Cardiac muscle cell (in vitro differentiated cells and primary cell): Measurements from ENCODE around the gene CLASP1. TPM values are rescaled to one million over a fixed set of nuclear protein-coding genes. Genes with fewer than 3 reads are reported as not detected.

Source experiments
- DNase-seq, 2 donors: peaks; one replicate each; pipeline versions ENCODE4 v3.0.0 to v3.0.0-alpha.2; 2010 to 2017; ENCODE audit warnings: low read depth in 1 of 2, low spot score in 1 of 2
- H3K27ac ChIP-seq: fragments of 200-600 bp; sonication (generic); 2 replicates; pipeline ENCODE4 v1.5.1; 2016
- H3K27me3 ChIP-seq: fragments of 200-600 bp; sonication (generic); 2 replicates; pipeline ENCODE4 v1.6.0; 2016; ENCODE audit warnings: control low read depth
- H3K36me3 ChIP-seq: fragments of 200-600 bp; sonication (generic); 2 replicates; pipeline ENCODE4 v1.5.1; 2016; ENCODE audit warnings: control low read depth
- H3K4me1 ChIP-seq: fragments of 200-600 bp; sonication (generic); 2 replicates; pipeline ENCODE4 v1.8.1; 2017; ENCODE audit warnings: low read depth, mild to moderate bottlenecking, mixed run types
- H3K4me3 ChIP-seq: fragments of 200-600 bp; sonication (generic); 2 replicates; pipeline ENCODE4 v1.5.1; 2016; ENCODE audit warnings: mild to moderate bottlenecking
- H3K9me3 ChIP-seq: fragments of 200-600 bp; sonication (generic); 2 replicates; pipeline ENCODE4 v1.5.1; 2017; ENCODE audit warnings: low read depth, mild to moderate bottlenecking, control low read depth
- CTCF ChIP-seq: IDR thresholded peaks from 2 replicates; pipeline ENCODE4 v1.5.1; 2012; ENCODE audit warnings: low read depth, mild to moderate bottlenecking, low read length
- polyA plus RNA-seq: library from polyadenylated mRNA; unstranded; fragments of >200 nt; fragmentation: Nextera tagmentation; extraction: Ambion mirVana; gene quantifications from 2 replicates; pipeline ENCODE4 v1.2.1, GENCODE V29; 2016
- total RNA-seq: library from RNA; depleted of rRNA; stranded (reverse); fragments of >200 nt; gene quantifications from 2 replicates; pipeline ENCODE4 v1.2.3, GENCODE V29; 2016

The CLASP1 gene
- total and polyA plus RNA-seq, 2 experiments from 2014 or later: 24.8 to 53.0 TPM

DNA sequence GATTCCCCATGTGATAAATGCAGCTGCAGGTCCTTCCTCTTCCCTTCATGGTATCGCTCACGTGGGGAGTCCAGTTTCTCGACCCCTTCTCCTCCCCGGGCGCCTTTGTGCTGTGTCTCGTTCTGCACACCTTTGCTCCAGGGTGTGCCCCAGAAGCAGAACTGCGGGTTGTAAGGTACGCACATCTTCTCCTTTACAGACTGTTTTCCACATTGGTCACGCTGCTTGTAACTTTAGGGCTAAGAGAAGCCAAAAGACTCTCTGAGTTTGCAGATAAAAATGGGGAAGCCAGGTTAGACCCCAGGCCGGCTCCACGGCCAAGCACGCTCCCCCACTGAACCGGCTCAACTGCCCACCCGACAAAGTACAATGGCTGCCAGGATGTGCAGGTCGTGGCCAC, 318.3 kb downstream of the CLASP1 start:
- Histone ChIP-seq H3K27me3 (no peaks in the 10 kb centered on the region), H3K9me3 (no peaks in the 10 kb centered on the region), H3K36me3 (no peaks in the 10 kb centered on the region), H3K4me3 (no peak overlapping the region), H3K4me1 (no peaks in the 10 kb centered on the region), H3K27ac (no peak overlapping the region)
- no peak for DNase-seq
- no peak for TF ChIP-seq CTCF

GRCh38 chr2:121329786-121330185, 319.5 kb downstream of the CLASP1 start:
- no peaks in the 10 kb centered on the region for H3K27me3 ChIP-seq
- no peaks in the 10 kb centered on the region for H3K9me3 ChIP-seq
- no peaks in the 10 kb centered on the region for H3K4me1 ChIP-seq
- H3K36me3 ChIP-seq: no peaks in the 10 kb centered on the region
- DNase-seq: no peak
- TF ChIP-seq CTCF: no peak
- no peak overlapping the region for H3K27ac ChIP-seq
- no peak overlapping the region for H3K4me3 ChIP-seq

DNA sequence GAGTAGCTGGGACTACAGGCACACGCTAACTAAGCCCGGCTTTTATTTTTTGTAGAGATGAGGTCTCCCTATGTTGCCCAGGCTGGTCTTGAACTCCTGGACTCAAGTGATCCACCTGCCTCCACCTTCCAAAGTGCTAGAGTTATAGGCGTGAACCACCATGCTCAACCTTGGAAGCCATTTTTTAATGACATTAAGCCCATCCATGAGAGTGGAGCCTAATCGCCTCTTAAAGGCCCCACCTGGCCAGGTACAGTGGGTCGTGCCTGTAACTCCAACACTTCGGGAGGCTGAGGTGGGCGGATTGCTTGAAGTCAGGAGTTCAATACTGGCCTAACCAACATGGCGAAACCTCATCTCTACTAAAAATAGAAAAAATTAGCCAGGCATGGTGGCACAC, 322.6 kb downstream of the CLASP1 start:
- Histone ChIP-seq H3K4me1 (no peaks in the 10 kb centered on the region), H3K4me3 (no peak overlapping the region), H3K27ac (no peak overlapping the region), H3K27me3 (no peaks in the 10 kb centered on the region), H3K36me3 (no peaks in the 10 kb centered on the region), H3K9me3 (no peaks in the 10 kb centered on the region)
- no peak for TF ChIP-seq CTCF
- DNase-seq: no peak

GRCh38 chr2:121324601-121325000, 324.7 kb downstream of the CLASP1 start:
- Histone ChIP-seq H3K9me3 (no peaks in the 10 kb centered on the region), H3K4me1 (no peaks in the 10 kb centered on the region), H3K36me3 (no peaks in the 10 kb centered on the region), H3K27me3 (no peaks in the 10 kb centered on the region), H3K4me3 (no peak overlapping the region), H3K27ac (no peak overlapping the region)
- TF ChIP-seq CTCF: no peak
- DNase-seq: no peak

DNA sequence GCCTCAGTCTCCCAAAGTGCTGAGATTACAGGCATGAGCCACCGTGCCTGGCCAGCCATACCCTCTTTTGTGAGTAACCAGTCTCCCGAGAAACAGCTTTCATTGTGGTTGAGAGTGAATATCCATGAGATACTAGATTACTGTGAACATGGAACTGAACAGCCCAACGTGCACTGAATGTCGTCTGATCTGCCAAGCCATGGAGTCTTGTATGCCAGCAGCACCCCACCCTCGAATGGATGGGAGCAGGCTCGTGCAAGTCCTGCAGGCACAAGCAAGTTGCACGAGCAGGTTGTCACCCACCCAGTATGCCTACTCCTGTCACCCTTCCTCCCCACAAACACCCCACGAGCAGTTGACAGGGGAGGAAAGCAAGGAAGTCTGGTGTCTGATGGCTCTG, 327.8 kb downstream of the CLASP1 start:
- Histone ChIP-seq H3K4me1 (no peaks in the 10 kb centered on the region), H3K27me3 (no peaks in the 10 kb centered on the region), H3K27ac (no peak overlapping the region), H3K4me3 (no peak overlapping the region), H3K9me3 (no peaks in the 10 kb centered on the region), H3K36me3 (no peaks in the 10 kb centered on the region)
- no peak for DNase-seq
- no peak for TF ChIP-seq CTCF

GRCh38 chr2:121319941-121320340, 329.3 kb downstream of the CLASP1 start:
- H3K27ac ChIP-seq: no peak overlapping the region
- no peak for DNase-seq
- TF ChIP-seq CTCF: no peak
- no peak overlapping the region for H3K4me3 ChIP-seq
- no peaks in the 10 kb centered on the region for H3K4me1 ChIP-seq
- H3K36me3 ChIP-seq: no peaks in the 10 kb centered on the region
- no peaks in the 10 kb centered on the region for H3K27me3 ChIP-seq
- no peaks in the 10 kb centered on the region for H3K9me3 ChIP-seq
